ENCODE data around the gene POPDC3.

DNA sequence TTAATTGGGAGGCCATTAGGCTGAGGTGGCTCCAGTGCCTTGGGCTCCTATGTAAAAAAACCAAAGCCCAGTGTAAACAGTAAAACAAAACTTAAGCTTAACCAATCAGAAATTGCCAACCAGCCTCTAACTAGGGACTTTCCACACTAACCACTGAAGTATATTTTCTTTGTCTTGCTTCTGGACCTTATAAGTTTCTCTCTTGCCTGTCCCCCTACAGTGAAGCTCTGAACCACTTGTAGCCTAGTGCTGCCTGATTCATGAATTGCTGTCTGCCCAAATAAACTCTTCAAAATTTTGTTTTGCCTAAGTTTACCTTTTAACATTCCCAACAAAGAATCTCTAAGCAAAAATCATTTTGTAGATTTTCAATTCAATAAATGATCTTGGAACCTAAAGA is 28.2 kb downstream of the POPDC3 start:
- TF ChIP-seq POLR2A (IDR thresholded peaks at IDR 0.05; ENCODE audit: low read length), result no peak
- TF ChIP-seq GATA1 (IDR thresholded peaks at IDR 0.05; ENCODE audit: low read depth, low read length), result no peak

Data from erythroblast (primary cell).